PFSK-1 (cell line): ENCODE data around the gene CDH8.

Experiments
- FOXP2 ChIP-seq: optimal IDR thresholded peaks from 2 replicates; pipeline ENCODE3; 2011; ENCODE audit warnings: borderline replicate concordance, control low read depth, inconsistent platforms; ENCODE audit not compliant: insufficient read depth; ENCODE audit errors: extremely low read length, extremely low read depth
- POLR2AphosphoS5 ChIP-seq: IDR thresholded peaks from 2 replicates; pipeline ENCODE4 v1.6.1; 2012; ENCODE audit warnings: low read depth, mild to moderate bottlenecking, control low read depth, low read length, moderate library complexity
- REST ChIP-seq, 2 experiments: IDR thresholded peaks; 2 replicates each; pipeline versions ENCODE4 v1.6.1 to v1.8.0; 2011 to 2012; ENCODE audit warnings: low read depth in 2 of 2, low read length in 2 of 2, control low read depth in 1 of 2, inconsistent platforms in 1 of 2, mild to moderate bottlenecking in 1 of 2, moderate library complexity in 1 of 2; ENCODE audit not compliant: insufficient read depth in 1 of 2
- SIN3A ChIP-seq: IDR thresholded peaks from 2 replicates; pipeline ENCODE4 v1.6.1; 2012; ENCODE audit warnings: mild to moderate bottlenecking, low read length, moderate library complexity, borderline replicate concordance; ENCODE audit not compliant: insufficient read depth
- TAF1 ChIP-seq: IDR thresholded peaks from 2 replicates; pipeline ENCODE4 v1.6.1; 2012; ENCODE audit warnings: low read length, control low read depth, borderline replicate concordance; ENCODE audit not compliant: insufficient read depth

The CDH8 gene

GRCh38 chr16:61617219-61617783 is 418.9 kb downstream of the CDH8 start:
- TF ChIP-seq SIN3A (no peak), TAF1 (no peak), FOXP2 (no peak), POLR2AphosphoS5 (no peak), REST (IDR thresholded peaks at IDR 0.05; ENCODE audit: insufficient read depth in 1 of 2, low read depth in 2 of 2, low read length in 2 of 2) (no peak)

DNA sequence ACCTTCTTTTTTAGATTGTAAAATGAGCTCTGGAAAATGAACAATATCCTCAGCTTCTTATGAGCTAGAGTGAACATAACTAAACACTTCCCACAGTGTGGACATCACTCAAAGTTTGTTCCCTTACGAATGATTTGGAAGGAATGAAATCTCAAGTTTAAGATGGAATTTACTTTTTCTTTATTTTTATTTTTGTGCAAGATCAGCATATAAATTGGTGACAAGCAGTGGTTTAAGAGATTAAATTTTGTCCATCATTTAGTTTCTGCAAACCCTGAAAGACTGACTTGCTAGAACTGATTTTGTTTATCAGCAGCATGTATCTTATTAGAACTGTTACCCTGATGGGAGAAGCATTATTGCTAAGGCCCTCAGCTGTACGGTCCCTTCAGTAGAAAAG is 420.1 kb downstream of the CDH8 start:
- TF ChIP-seq POLR2AphosphoS5, result no peak
- no peak for TF ChIP-seq REST (IDR thresholded peaks at IDR 0.05; ENCODE audit: insufficient read depth in 1 of 2, low read depth in 2 of 2, low read length in 2 of 2)
- TF ChIP-seq TAF1, result no peak
- TF ChIP-seq SIN3A, result no peak
- TF ChIP-seq FOXP2, result no peak

GRCh38 chr16:61611847-61612491 is 424.3 kb downstream of the CDH8 start:
- TF ChIP-seq TAF1 (no peak), SIN3A (no peak), POLR2AphosphoS5 (no peak), FOXP2 (no peak), REST (IDR thresholded peaks at IDR 0.05; ENCODE audit: insufficient read depth in 1 of 2, low read depth in 2 of 2, low read length in 2 of 2) (no peak)

DNA sequence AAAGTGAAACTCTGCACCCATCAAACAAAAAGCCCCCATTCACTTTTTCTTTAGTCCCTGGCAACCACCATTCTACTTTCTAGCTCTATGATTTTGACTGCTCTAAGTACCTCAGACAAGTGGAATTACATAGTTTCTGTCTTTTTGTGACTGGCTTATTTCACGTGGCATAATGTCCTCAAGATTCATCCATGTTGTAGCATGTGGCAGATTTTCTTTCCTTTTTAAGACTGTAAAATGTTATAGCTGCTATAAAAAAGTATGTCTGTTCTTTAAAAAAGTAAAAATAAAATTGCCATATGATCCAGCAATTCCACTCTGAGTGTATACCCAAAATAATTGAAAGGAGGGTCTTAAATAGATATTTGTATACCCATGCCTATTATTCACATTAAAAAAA is 429.7 kb downstream of the CDH8 start:
- TF ChIP-seq SIN3A (no peak), POLR2AphosphoS5 (no peak), FOXP2 (no peak), REST (IDR thresholded peaks at IDR 0.05; ENCODE audit: insufficient read depth in 1 of 2, low read depth in 2 of 2, low read length in 2 of 2) (no peak), TAF1 (no peak)
